BJ (cell line): ENCODE data around the gene DBF4B. TPM values are rescaled to one million over a fixed set of nuclear protein-coding genes. Genes with fewer than 3 reads are reported as not detected.

Source experiments
- CTCF ChIA-PET: fragments of 350-600 bp; formaldehyde crosslinking; extraction: SDS; loops from one replicate; lab custom pipeline; 2021; ENCODE audit warnings: antibody characterized with exemption, inconsistent platforms; lab: Yijun Ruan, JAX
- POLR2A ChIA-PET: fragments of 300-600 bp; sonication (Branson Sonifier 250); formaldehyde crosslinking; extraction: SDS; loops from one replicate; lab custom pipeline; 2021; ENCODE audit warnings: antibody characterized with exemption; lab: Charles Lee
- DNase-seq: peaks from one replicate; pipeline ENCODE4 v3.0.0-alpha.2; 2011; ENCODE audit warnings: low read depth
- H3K27me3 ChIP-seq: 2 replicates; pipeline ENCODE4 v1.6.0; 2011; ENCODE audit warnings: low read length; ENCODE audit not compliant: control insufficient read depth, insufficient read depth
- H3K36me3 ChIP-seq: 2 replicates; pipeline ENCODE4 v1.5.1; 2011; ENCODE audit warnings: low read length; ENCODE audit not compliant: control insufficient read depth, insufficient read depth
- H3K4me3 ChIP-seq: 2 replicates; pipeline ENCODE4 v1.5.1; 2011; ENCODE audit warnings: low read depth, mild to moderate bottlenecking, control low read depth, low read length
- polyA plus RNA-seq: library from polyadenylated mRNA; depleted of rRNA; stranded (reverse); fragments of >200 nt; gene quantifications from 2 replicates; pipeline ENCODE4 v1.2.3, GENCODE V29; 2011
- TF ChIP-seq, protein P1 (sequence below): IDR thresholded peaks from 2 replicates; pipeline ENCODE4 v1.5.1; 2011; ENCODE audit warnings: low read depth, mild to moderate bottlenecking, control low read depth, inconsistent platforms, low read length, moderate library complexity; ENCODE audit not compliant: insufficient read depth

DBF4B gene
- polyA plus RNA-seq, 1 experiment: 9.9 TPM

DNA sequence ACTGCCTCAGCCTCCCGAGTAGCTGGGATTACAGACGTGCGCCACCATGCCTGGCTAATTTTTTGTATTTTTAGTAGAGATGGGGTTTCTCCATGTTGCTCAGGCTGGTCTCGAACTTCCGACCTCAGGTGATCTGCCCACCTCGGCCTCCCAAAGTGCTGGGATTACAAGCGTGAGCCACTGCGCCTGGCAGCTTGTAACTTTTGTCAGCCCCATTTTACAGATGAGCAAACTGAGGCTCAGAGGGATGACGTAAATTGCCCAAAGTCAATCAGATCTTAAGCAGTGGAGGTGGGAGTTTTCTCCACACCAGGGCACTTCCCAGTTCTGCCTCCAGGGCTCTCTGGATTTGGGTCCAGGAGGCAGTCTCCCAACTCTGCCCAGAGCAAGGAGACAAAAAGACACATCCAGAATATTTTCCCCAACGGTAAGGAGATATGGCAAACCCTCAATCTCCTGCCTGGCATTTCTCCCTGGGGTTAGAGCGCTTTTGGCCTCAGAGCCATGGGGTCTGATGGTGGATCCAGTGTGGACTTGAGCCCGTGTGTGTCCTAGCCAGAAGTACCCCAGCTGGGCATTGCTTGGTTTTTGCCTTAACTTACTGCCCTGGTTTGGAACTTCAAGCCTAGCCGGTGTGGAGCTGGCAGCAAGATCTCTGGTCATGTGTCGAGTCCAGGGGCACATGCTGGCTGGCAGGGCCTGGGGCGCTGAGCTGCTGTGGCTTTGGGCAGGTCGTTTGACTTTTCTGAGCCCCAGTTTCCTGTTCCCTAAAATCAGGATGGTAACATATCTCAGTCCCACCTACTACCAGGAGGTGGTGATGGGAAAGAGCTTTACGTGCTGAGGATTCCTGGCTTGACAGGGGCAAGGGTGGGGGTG is 53.7 kb downstream of the DBF4B start:
- no peak for DNase-seq
- H3K36me3 ChIP-seq: no peaks in the 10 kb centered on the region
- H3K4me3 ChIP-seq: no peak overlapping the region
- ChIA-PET POLR2A (no interaction called here), CTCF (interaction anchor here (0.8 to 1.4 kb wide), 6 partner anchors 8 to 103 kb away, joined by 3 to 5 read pairs (median 4); no protein-coding TSS in a partner anchor)
- peaks cover 16% of the 10 kb centered on the region for H3K27me3 ChIP-seq
- TF ChIP-seq, protein P1, sequence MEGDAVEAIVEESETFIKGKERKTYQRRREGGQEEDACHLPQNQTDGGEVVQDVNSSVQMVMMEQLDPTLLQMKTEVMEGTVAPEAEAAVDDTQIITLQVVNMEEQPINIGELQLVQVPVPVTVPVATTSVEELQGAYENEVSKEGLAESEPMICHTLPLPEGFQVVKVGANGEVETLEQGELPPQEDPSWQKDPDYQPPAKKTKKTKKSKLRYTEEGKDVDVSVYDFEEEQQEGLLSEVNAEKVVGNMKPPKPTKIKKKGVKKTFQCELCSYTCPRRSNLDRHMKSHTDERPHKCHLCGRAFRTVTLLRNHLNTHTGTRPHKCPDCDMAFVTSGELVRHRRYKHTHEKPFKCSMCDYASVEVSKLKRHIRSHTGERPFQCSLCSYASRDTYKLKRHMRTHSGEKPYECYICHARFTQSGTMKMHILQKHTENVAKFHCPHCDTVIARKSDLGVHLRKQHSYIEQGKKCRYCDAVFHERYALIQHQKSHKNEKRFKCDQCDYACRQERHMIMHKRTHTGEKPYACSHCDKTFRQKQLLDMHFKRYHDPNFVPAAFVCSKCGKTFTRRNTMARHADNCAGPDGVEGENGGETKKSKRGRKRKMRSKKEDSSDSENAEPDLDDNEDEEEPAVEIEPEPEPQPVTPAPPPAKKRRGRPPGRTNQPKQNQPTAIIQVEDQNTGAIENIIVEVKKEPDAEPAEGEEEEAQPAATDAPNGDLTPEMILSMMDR: no peak

DNA sequence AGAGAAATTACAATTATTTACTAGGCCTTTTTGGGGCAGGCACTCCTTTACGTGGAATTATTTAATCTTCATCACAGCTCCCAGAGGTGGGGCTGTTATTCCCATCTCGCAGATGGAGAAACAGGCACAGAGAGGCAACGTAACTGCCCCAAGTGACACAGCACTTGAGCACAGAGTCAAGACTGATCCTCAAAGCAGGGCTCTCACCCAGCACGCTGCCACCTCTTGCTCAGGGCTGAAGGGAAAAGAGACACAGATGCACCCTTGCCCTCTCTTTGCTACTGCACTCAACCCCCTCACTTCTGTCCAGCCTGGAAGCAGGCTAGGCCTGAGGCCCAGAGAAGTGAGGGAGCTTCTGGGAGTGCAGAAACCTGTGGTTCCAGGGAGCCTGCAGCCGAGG is 54.7 kb downstream of the DBF4B start:
- no peaks in the 10 kb centered on the region for H3K36me3 ChIP-seq
- H3K4me3 ChIP-seq: no peak overlapping the region
- H3K27me3 ChIP-seq: peaks cover 13% of the 10 kb centered on the region
- DNase-seq: no peak
- TF ChIP-seq, protein P1: no peak
- POLR2A ChIA-PET: no interaction called here
- CTCF ChIA-PET: interaction anchor here (0.8 to 1.7 kb wide), 6 partner anchors 9 to 102 kb away, joined by 3 to 6 read pairs (median 4); no protein-coding TSS in a partner anchor

DNA sequence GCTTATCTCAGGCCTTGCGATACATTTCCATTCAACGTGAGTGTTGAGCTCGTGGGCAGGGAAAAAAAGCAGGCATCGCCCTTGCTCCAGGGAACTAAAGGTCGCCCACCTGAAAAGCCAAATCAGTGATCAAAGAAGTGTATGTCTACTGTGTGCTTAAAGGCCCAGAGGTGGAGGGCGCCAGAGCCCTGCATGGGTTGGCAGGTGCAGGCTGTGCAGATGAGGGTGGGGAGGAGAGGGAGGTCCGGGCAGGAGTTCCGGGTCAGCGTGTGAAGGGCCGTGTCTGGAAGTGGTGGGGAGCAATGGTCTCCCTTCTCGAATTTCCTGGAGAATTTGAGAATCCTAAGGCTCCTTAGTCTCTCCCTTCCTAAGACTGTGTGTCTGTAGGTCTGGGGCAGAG is 57.5 kb downstream of the DBF4B start:
- TF ChIP-seq, protein P1: no peak
- CTCF ChIA-PET: interaction anchor here (1.5 kb wide), 1 partner anchor 10 kb away, joined by 5 read pairs; no protein-coding TSS in a partner anchor
- H3K36me3 ChIP-seq: no peaks in the 10 kb centered on the region
- no peak for DNase-seq
- POLR2A ChIA-PET: no interaction called here
- 0 out of 2 replicates have a peak, but pooled peaks cover 6% of the 10 kb centered on the region for H3K27me3 ChIP-seq
- no peak overlapping the region for H3K4me3 ChIP-seq

DNA sequence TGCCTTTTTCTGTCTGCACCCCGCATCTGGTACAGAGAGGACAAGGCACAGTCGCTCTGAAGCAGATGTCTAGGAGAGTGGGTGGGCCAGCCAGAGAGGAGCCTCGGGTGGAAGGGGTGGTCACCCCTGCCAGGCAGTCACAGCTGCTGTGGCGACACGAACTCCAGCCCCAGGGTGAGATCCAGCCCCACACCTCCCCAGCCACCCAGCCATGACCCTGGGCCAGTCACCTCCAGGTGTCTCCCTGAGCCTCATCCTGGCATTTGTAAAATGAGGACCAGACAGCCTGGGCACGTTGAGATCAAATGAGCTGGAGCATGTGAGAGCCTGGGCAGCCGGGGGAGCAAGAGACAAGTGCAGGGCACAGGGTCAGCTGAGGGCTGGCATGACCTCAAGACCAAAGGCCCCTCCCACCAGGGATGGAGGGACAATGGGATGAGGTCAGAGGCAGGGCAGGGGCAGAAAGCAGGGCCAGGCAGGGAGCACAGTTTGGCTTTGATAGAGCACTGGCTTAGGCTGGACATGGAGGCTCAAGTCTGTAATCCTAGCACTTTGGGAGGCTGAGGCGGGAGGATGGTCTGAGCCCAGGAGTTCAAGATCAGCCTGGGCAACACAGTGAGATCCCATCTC is 58.1 kb downstream of the DBF4B start:
- CTCF ChIA-PET: interaction anchor here (1.5 kb wide), 1 partner anchor 9 kb away, joined by 5 read pairs; no protein-coding TSS in a partner anchor
- DNase-seq: no peak
- Histone ChIP-seq H3K36me3 (no peaks in the 10 kb centered on the region), H3K27me3 (0 out of 2 replicates have a peak, but pooled peaks cover 8% of the 10 kb centered on the region), H3K4me3 (no peak overlapping the region)
- POLR2A ChIA-PET: no interaction called here
- TF ChIP-seq, protein P1: no peak

DNA sequence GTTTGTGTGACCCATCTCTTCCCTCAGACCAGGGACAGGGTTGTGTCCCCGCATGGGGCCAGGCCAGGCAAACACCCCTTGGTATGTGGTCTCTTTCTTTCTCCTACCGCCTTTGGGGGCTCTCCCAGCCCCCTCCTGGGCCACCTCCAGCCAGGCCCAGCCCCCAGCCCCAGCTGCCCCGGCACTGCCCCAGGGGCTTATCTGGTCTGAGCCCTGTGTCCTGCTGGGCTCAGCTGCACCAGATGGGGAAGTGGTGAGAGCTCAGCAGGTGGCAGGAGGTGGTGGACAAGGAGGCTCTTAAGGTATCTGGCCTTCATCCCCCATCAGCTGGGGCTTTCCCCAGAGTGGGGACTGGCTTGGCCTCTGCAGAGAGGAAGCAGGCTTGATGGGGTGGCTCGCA is 59.0 kb downstream of the DBF4B start:
- no peaks in the 10 kb centered on the region for H3K36me3 ChIP-seq
- no peak overlapping the region for H3K4me3 ChIP-seq
- TF ChIP-seq, protein P1: no peak
- ChIA-PET CTCF (interaction anchor here (1.7 kb wide), 1 partner anchor 111 kb away, joined by 6 read pairs; no protein-coding TSS in a partner anchor), POLR2A (no interaction called here)
- H3K27me3 ChIP-seq: peaks cover 6% of the 10 kb centered on the region; the same call in 1 of the 2 replicates
- DNase-seq: no peak
